M059J (cell line): ENCODE results near the gene CROCC. TPM values are rescaled to one million over a fixed set of nuclear protein-coding genes. Genes with fewer than 3 reads are reported as not detected.
"Not testable (repeated sequence)": the region's sequence is repeated elsewhere in the genome, so short reads cannot be mapped to it uniquely, and the experiment has no call there.

Experiments used
- DNase-seq: peaks from one replicate; pipeline ENCODE4 v3.0.0-alpha.2; 2012; ENCODE audit warnings: low read depth
- total RNA-seq: library from RNA; depleted of rRNA; stranded (reverse); fragments of >200 nt; shearing (Covaris generic); gene quantifications from 2 replicates; pipeline ENCODE4 v1.2.3, GENCODE V29; 2014; rRNA removed

CROCC gene
- 4.6 and 4.8 TPM in 2 replicates for total RNA-seq

GRCh38 chr1:16921391-16922185, at the start of gene CROCC:
Gene CROCC (plus strand): TSS chr1:16921931. CDS start chr1:16922019, 88 bp downstream.
- DNase-seq = no peak

- DNase-seq = peak; percentile 26
Observed at GRCh38 chr1:16872152-16873075, 49.3 kb upstream of the CROCC start.

- DNase-seq = not testable (repeated sequence)
Observed at GRCh38 chr1:16873076-16873879, 48.5 kb upstream of the CROCC start.

GRCh38 chr1:16874968-16875765, 46.6 kb upstream of the CROCC start:
- DNase-seq = not testable (repeated sequence)

GRCh38 chr1:16881742-16882141, 40.0 kb upstream of the CROCC start:
- not testable (repeated sequence) for DNase-seq

- DNase-seq = no peak
Observed at GRCh38 chr1:16882986-16883385, 38.7 kb upstream of the CROCC start.

- DNase-seq = not testable (repeated sequence)
Observed at GRCh38 chr1:16884487-16884886, 37.2 kb upstream of the CROCC start.

- no peak for DNase-seq
Observed at GRCh38 chr1:16886860-16887605, 34.7 kb upstream of the CROCC start.

- peak; percentile 76 for DNase-seq
Observed at GRCh38 chr1:16888860-16889816, 32.6 kb upstream of the CROCC start.

- DNase-seq = not testable (repeated sequence)
Observed at GRCh38 chr1:16890539-16891021, 31.2 kb upstream of the CROCC start.

- not testable (repeated sequence) for DNase-seq
Observed at GRCh38 chr1:16891057-16891456, 30.7 kb upstream of the CROCC start.

- DNase-seq = not testable (repeated sequence)
Observed at GRCh38 chr1:16892978-16893525, 28.7 kb upstream of the CROCC start.

- DNase-seq = not testable (repeated sequence)
Observed at GRCh38 chr1:16893796-16894195, 27.9 kb upstream of the CROCC start.

- DNase-seq = not testable (repeated sequence)
Observed at GRCh38 chr1:16894338-16894737, 27.4 kb upstream of the CROCC start.

- not testable (repeated sequence) for DNase-seq
Observed at GRCh38 chr1:16895233-16895597, 26.5 kb upstream of the CROCC start.

GRCh38 chr1:16895598-16896315, 26.0 kb upstream of the CROCC start, which contains the start of gene RNU1-2:
Gene RNU1-2 (plus strand): TSS chr1:16895980.
- peak; percentile 99 for DNase-seq

GRCh38 chr1:16896316-16897055, 25.2 kb upstream of the CROCC start:
- peak; percentile 100 for DNase-seq
